HCT116 (cell line): Measurements from ENCODE around the gene SLC38A8. TPM values are rescaled to one million over a fixed set of nuclear protein-coding genes. Genes with fewer than 3 reads are reported as not detected.

ENCODE experiments used
- ATAC-seq: fragments of 200-7000 bp; cut with Tn5 transposase; 2 replicates; pipeline ENCODE4 v1.9.1; 2020; ENCODE audit warnings: mild to moderate bottlenecking, moderate library complexity
- BruUV-seq: library from RNA; stranded (reverse); fragments of 400-500 nt; replicated peaks from 2 replicates; lab custom pipeline; 2021; lab: Mats Ljungman, UMichigan
- CTCF ChIA-PET: fragments of 300-600 bp; sonication (Branson Sonifier 250); formaldehyde crosslinking; loops from one replicate; lab custom pipeline; 2021; ENCODE audit warnings: antibody characterized with exemption; lab: Charles Lee
- POLR2A ChIA-PET: fragments of 300-600, 350-600 bp; sonication (Branson Sonifier 250); formaldehyde crosslinking; loops from one replicate; lab custom pipeline; 2021; ENCODE audit warnings: antibody characterized with exemption; lab: Charles Lee
- RAD21 ChIA-PET, 2 experiments: fragments of 300-600 bp; sonication (Branson Sonifier 250); formaldehyde crosslinking; loops; one replicate each; lab custom pipeline; 2023; ENCODE audit warnings: low total read pairs in 2 of 2; ENCODE audit not compliant: uncharacterized antibody in 2 of 2, unreplicated experiment in 2 of 2, low non-redundant PET in 1 of 2; lab: Charles Lee
- DNase-seq: peaks from one replicate; pipeline ENCODE4 v3.0.0-alpha.2; 2010; ENCODE audit warnings: low read depth, low spot score
- H2AFZ ChIP-seq: fragments of 200-600 bp; shearing (Covaris generic), sonication (generic); 2 replicates; pipeline ENCODE4 v1.6.1; 2017; ENCODE audit warnings: low read depth, mixed run types, mixed read lengths, antibody characterized with exemption, low read length; ENCODE audit not compliant: poor library complexity, severe bottlenecking
- H3K27ac ChIP-seq: 2 replicates; pipeline ENCODE4 v1.5.1; 2012; ENCODE audit warnings: low read depth, low read length
- H3K27me3 ChIP-seq: fragments of 200-600 bp; sonication (generic); 2 replicates; pipeline ENCODE4 v1.6.1; 2016; ENCODE audit warnings: mixed run types, low read length, mixed read lengths; ENCODE audit not compliant: insufficient read depth
- H3K36me3 ChIP-seq, 2 experiments: fragments of 200-500 bp in 1 of 2; fragments of 200-600 bp in 1 of 2; sonication (Bioruptor generic) in 1 of 2; sonication (generic) in 1 of 2; 2 replicates each; pipeline versions ENCODE4 v1.5.1 to v1.6.1; 2014 to 2016; ENCODE audit warnings: low read length in 2 of 2, inconsistent platforms in 1 of 2, mixed read lengths in 1 of 2, mixed run types in 1 of 2; ENCODE audit not compliant: insufficient read depth in 2 of 2, control insufficient read depth in 1 of 2
- H3K4me1 ChIP-seq, 2 experiments: fragments of 200-600 bp in 1 of 2; sonication (generic) in 1 of 2; 2 replicates each; pipeline versions ENCODE4 v1.5.1 to v1.6.1; 2012 to 2017; ENCODE audit warnings: low read length in 2 of 2, inconsistent platforms in 1 of 2, mild to moderate bottlenecking in 1 of 2, mixed read lengths in 1 of 2, mixed run types in 1 of 2, moderate library complexity in 1 of 2; ENCODE audit not compliant: insufficient read depth in 2 of 2, control insufficient read depth in 1 of 2
- H3K4me2 ChIP-seq: fragments of 200-600 bp; sonication (generic); 2 replicates; pipeline ENCODE4 v1.6.1; 2017; ENCODE audit warnings: mixed run types, low read length, mixed read lengths
- H3K4me3 ChIP-seq, 2 experiments: fragments of 200-600 bp in 1 of 2; sonication (generic) in 1 of 2; replicated peaks in 1 of 2; 2 replicates each; pipeline ENCODE4 v1.5.1; 2011 to 2016; ENCODE audit warnings: low read length in 2 of 2, control low read depth in 1 of 2, low read depth in 1 of 2, mild to moderate bottlenecking in 1 of 2, mixed read lengths in 1 of 2, mixed run types in 1 of 2
- H3K79me2 ChIP-seq: fragments of 200-600 bp; sonication (generic); 2 replicates; pipeline ENCODE4 v1.6.1; 2017; ENCODE audit warnings: mild to moderate bottlenecking, mixed run types, low read length, moderate library complexity, mixed read lengths; ENCODE audit not compliant: insufficient read depth
- H3K9ac ChIP-seq: fragments of 200-600 bp; sonication (generic); 2 replicates; pipeline ENCODE4 v1.6.1; 2016; ENCODE audit warnings: low read length, mixed read lengths
- H3K9me2 ChIP-seq: fragments of 200-600 bp; sonication (generic), shearing (Covaris generic); 2 replicates; pipeline ENCODE4 v1.6.1; 2017; ENCODE audit warnings: mixed run types, mild to moderate bottlenecking, moderate library complexity; ENCODE audit not compliant: insufficient read depth
- H3K9me3 ChIP-seq, 2 experiments: fragments of 200-500 bp in 1 of 2; fragments of 200-600 bp in 1 of 2; sonication (Bioruptor generic) in 1 of 2; sonication (generic) in 1 of 2; 2 replicates each; pipeline ENCODE4 v1.6.1; 2014 to 2017; ENCODE audit warnings: low read length in 2 of 2, mixed read lengths in 2 of 2, inconsistent platforms in 1 of 2, low read depth in 1 of 2, mild to moderate bottlenecking in 1 of 2, mixed run types in 1 of 2, moderate library complexity in 1 of 2; ENCODE audit not compliant: control insufficient read depth in 1 of 2, insufficient read depth in 1 of 2
- H4K20me1 ChIP-seq: fragments of 200-600 bp; sonication (generic), shearing (Covaris generic); 2 replicates; pipeline ENCODE4 v1.6.1; 2017; ENCODE audit warnings: mixed run types, mild to moderate bottlenecking, moderate library complexity; ENCODE audit not compliant: insufficient read depth
- CBX3 ChIP-seq: IDR thresholded peaks from 2 replicates; pipeline ENCODE4 v1.6.1; 2012; ENCODE audit warnings: low read depth
- CEBPB ChIP-seq: IDR thresholded peaks from 2 replicates; pipeline ENCODE4 v1.6.1; 2012; ENCODE audit warnings: low read depth
- EGR1 ChIP-seq: IDR thresholded peaks from 2 replicates; pipeline ENCODE4 v1.6.1; 2012; ENCODE audit warnings: low read depth
- ELF1 ChIP-seq: IDR thresholded peaks from 2 replicates; pipeline ENCODE4 v1.6.1; 2012; ENCODE audit warnings: low read depth, borderline replicate concordance
- EZH2 ChIP-seq: fragments of 200-600 bp; sonication (generic); IDR thresholded peaks from 2 replicates; pipeline ENCODE4 v1.6.1; 2017; ENCODE audit warnings: antibody characterized with exemption, mixed run types
- JUND ChIP-seq: IDR thresholded peaks from 2 replicates; pipeline ENCODE4 v1.6.1; 2012
- POLR2A ChIP-seq: IDR thresholded peaks from 2 replicates; pipeline ENCODE4 v1.7.0; 2011; ENCODE audit warnings: borderline replicate concordance; ENCODE audit not compliant: insufficient read depth, insufficient read length; ENCODE audit errors: extremely low read depth
- RAD21 ChIP-seq: IDR thresholded peaks from 2 replicates; pipeline ENCODE4 v1.6.1; 2012; ENCODE audit warnings: low read depth, mild to moderate bottlenecking
- SP1 ChIP-seq: IDR thresholded peaks from 2 replicates; pipeline ENCODE4 v1.6.1; 2012; ENCODE audit warnings: low read depth
- SRF ChIP-seq: IDR thresholded peaks from 2 replicates; pipeline ENCODE4 v1.6.1; 2012; ENCODE audit warnings: low read depth
- TCF7L2 ChIP-seq: IDR thresholded peaks from 2 replicates; pipeline ENCODE4 v1.7.0; 2011; ENCODE audit warnings: borderline replicate concordance, inconsistent platforms; ENCODE audit not compliant: insufficient read depth, insufficient read length; ENCODE audit errors: extremely low read depth
- ZBTB33 ChIP-seq: IDR thresholded peaks from 2 replicates; pipeline ENCODE4 v1.6.1; 2011; ENCODE audit warnings: mild to moderate bottlenecking, low read length, moderate library complexity; ENCODE audit not compliant: insufficient replicate concordance; ENCODE audit errors: extremely low read depth
- ZFX ChIP-seq: fragments of 450-650 bp; IDR thresholded peaks from 2 replicates; pipeline ENCODE4 v1.6.1; 2017
- ZNF274 ChIP-seq: fragments of 200-500 bp; sonication (Bioruptor generic); IDR thresholded peaks from 2 replicates; pipeline ENCODE4 v1.6.1; 2014; ENCODE audit warnings: mild to moderate bottlenecking, low read depth, low read length, inconsistent platforms
- intact Hi-C: fragments of 100-400 bp; cut with micrococcal nuclease; formaldehyde crosslinking; loops from 2 replicates; pipeline ENCODE4 v1.10.0; 2022
- total RNA-seq: library from RNA; stranded (reverse); gene quantifications from one replicate; pipeline ENCODE4 v1.2.1, GENCODE V29; 2021; ENCODE audit not compliant: unreplicated experiment
- TF ChIP-seq, protein P1 (sequence below): IDR thresholded peaks from 2 replicates; pipeline ENCODE4 v1.6.1; 2012
- TF ChIP-seq, protein P2 (sequence below): IDR thresholded peaks from 2 replicates; pipeline ENCODE4 v1.6.1; 2012

SLC38A8 gene
- total RNA-seq, 1 experiment from 2014 or later, result not detected

DNA sequence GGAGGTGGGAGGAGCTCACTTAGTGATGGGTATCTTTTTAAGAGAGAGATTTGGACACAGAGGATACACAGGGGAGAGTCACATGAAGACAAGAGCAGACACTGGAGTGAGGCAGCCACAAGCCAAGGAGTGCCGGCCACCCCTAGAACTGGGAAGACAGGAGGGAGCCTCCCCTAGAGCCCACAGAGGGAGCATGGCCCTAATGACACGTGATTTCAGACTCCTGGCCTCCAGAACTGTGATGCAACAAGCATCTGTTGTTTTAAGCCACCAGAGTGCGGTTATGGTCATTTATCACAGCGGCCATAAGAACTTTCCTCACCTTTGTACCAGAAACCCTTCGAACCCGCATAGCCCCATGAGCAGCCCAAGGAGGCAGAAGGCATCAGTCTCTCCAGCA lies 33.3 kb downstream of the SLC38A8 start:
- ATAC-seq (no peak), DNase-seq (no peak)
- Histone ChIP-seq H3K9me3 (no peaks in the 10 kb centered on the region), H4K20me1 (no peaks in the 10 kb centered on the region), H3K9ac (no peak overlapping the region), H3K27ac (no peak overlapping the region), H3K4me2 (no peak overlapping the region), H3K36me3 (no peaks in the 10 kb centered on the region), H3K27me3 (0 out of 2 replicates have a peak, but pooled peaks cover 5% of the 10 kb centered on the region), H3K9me2 (no peaks in the 10 kb centered on the region), H3K4me3 (no peak overlapping the region), H3K79me2 (no peaks in the 10 kb centered on the region), H2AFZ (no peak overlapping the region), H3K4me1 (peaks cover 5 to 12% of the 10 kb centered on the region in 2 experiments)
- no TSS peak for BruUV-seq
- ChIA-PET CTCF (no interaction called here), POLR2A (no interaction called here), RAD21 (no interaction called here)
- TF ChIP-seq SRF (no peak), POLR2A (no peak), ELF1 (no peak)
- TF ChIP-seq, protein P1, sequence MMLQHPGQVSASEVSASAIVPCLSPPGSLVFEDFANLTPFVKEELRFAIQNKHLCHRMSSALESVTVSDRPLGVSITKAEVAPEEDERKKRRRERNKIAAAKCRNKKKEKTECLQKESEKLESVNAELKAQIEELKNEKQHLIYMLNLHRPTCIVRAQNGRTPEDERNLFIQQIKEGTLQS, result no peak
- TF ChIP-seq, protein P2, sequence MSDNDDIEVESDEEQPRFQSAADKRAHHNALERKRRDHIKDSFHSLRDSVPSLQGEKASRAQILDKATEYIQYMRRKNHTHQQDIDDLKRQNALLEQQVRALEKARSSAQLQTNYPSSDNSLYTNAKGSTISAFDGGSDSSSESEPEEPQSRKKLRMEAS, result no peak
- intact Hi-C loops, result no loop called here

DNA sequence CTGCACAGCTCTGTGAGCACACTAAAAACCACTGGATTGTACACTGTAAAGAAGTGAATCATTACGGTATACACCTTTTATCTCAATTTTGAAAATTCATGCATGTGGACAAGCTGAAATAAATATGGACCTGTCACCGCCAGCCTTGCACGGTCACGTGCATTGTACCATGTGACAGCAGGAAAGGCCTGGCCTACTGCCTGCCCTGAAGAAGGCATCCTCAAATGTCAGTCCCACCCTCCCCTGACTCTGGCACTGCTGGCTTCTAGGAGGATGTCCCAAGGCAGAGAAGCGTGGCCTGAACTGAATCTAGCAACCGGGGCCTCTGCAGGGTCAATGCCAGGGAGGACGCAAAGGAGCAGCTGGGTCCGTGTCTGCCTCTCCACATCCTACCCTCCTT lies 34.6 kb downstream of the SLC38A8 start:
- RAD21 ChIA-PET, result no interaction called here
- no peak overlapping the region for H3K9ac ChIP-seq
- POLR2A ChIA-PET, result no interaction called here
- no peak overlapping the region for H3K4me2 ChIP-seq
- H3K36me3 ChIP-seq, result no peaks in the 10 kb centered on the region
- no peaks in the 10 kb centered on the region for H3K79me2 ChIP-seq
- intact Hi-C loops, result no loop called here
- no peaks in the 10 kb centered on the region for H4K20me1 ChIP-seq
- TF ChIP-seq CEBPB, result no peak
- TF ChIP-seq SP1, result no peak
- TF ChIP-seq POLR2A, result no peak
- TF ChIP-seq, protein P1, result no peak
- TF ChIP-seq ZNF274, result no peak
- no peak for TF ChIP-seq RAD21
- TF ChIP-seq EZH2, result no peak
- no peak for TF ChIP-seq TCF7L2
- TF ChIP-seq ZBTB33, result no peak
- no peak for TF ChIP-seq ELF1
- TF ChIP-seq CBX3, result no peak
- no peak for TF ChIP-seq EGR1
- no peak for TF ChIP-seq SRF
- TF ChIP-seq ZFX, result no peak
- no peak for TF ChIP-seq JUND
- 0 out of 2 replicates have a peak, but pooled peaks cover 5% of the 10 kb centered on the region for H3K27me3 ChIP-seq
- no peaks in the 10 kb centered on the region for H3K9me3 ChIP-seq
- no peak overlapping the region for H3K27ac ChIP-seq
- DNase-seq (no peak), ATAC-seq (no peak)
- no peak overlapping the region for H3K4me3 ChIP-seq
- H3K9me2 ChIP-seq, result no peaks in the 10 kb centered on the region
- CTCF ChIA-PET, result no interaction called here
- H2AFZ ChIP-seq, result no peak overlapping the region
- H3K4me1 ChIP-seq, result peaks cover 0 to under 1% of the 10 kb centered on the region in 2 experiments; a peak in 1 of 4 replicates
- BruUV-seq, result no TSS peak
